Breast epithelium (tissue), 4 donors: Measurements from ENCODE around the gene GPR157. TPM values are rescaled to one million over a fixed set of nuclear protein-coding genes. Genes with fewer than 3 reads are reported as not detected.
"Not testable (repeated sequence)": the region's sequence is repeated elsewhere in the genome, so short reads cannot be mapped to it uniquely, and the experiment has no call there.

ENCODE experiments used
- DNase-seq, 2 donors: peaks; one replicate each; pipeline ENCODE4 v3.0.0-alpha.2; 2019; ENCODE audit warnings: low spot score in 2 of 2
- H3K27ac ChIP-seq, 2 donors: fragments of 200-600 bp; sonication (generic) in 1 of 2; one replicate each; pipeline ENCODE4 v1.5.1; 2016 to 2019; ENCODE audit warnings: mild to moderate bottlenecking in 1 of 2
- H3K27me3 ChIP-seq, 2 donors: fragments of 200-600 bp; sonication (generic) in 1 of 2; one replicate each; pipeline versions ENCODE4 v1.5.1 to v1.6.0; 2017 to 2019; ENCODE audit warnings: control low read depth in 1 of 2, mild to moderate bottlenecking in 1 of 2
- H3K36me3 ChIP-seq: fragments of 200-600 bp; one replicate; pipeline ENCODE4 v1.5.1; 2019
- H3K4me1 ChIP-seq, 2 donors: fragments of 200-600 bp; sonication (generic); one replicate each; pipeline ENCODE4 v1.5.1; 2016 to 2019; ENCODE audit warnings: control low read depth in 1 of 2
- H3K4me3 ChIP-seq, 3 donors: fragments of 200-600 bp; sonication (generic); 1 replicate in 2 of 3; 2 replicates in 1 of 3; pipeline ENCODE4 v1.5.1; 2016 to 2019; ENCODE audit warnings: mild to moderate bottlenecking in 3 of 3, moderate library complexity in 2 of 3
- H3K9me3 ChIP-seq, 2 donors: fragments of 200-600 bp; sonication (generic) in 1 of 2; one replicate each; pipeline ENCODE4 v1.5.1; 2016 to 2019; ENCODE audit warnings: control low read depth in 1 of 2
- POLR2A ChIP-seq: fragments of 450-650 bp; IDR thresholded peaks from one replicate; pipeline ENCODE4 v1.6.1; 2016; ENCODE audit warnings: antibody characterized with exemption, mild to moderate bottlenecking, moderate library complexity
- POLR2AphosphoS5 ChIP-seq, 3 donors: sonication (generic); formaldehyde crosslinking; IDR thresholded peaks; one replicate each; pipeline ENCODE4 v1.6.1; 2017; ENCODE audit warnings: antibody characterized with exemption in 3 of 3
- intact Hi-C: fragments of 100-400 bp; cut with DNase I; formaldehyde crosslinking; loops from one replicate; pipeline ENCODE4 v1.15.1; 2023; ENCODE audit warnings: low total_unique reads
- total RNA-seq, 3 donors: library from RNA; depleted of rRNA; stranded (reverse); fragments of >200 nt; gene quantifications; one replicate each; pipeline ENCODE4 v1.1.0, GENCODE V29; 2016
- TF ChIP-seq, protein P1 (sequence below), 3 donors: fragments of 450-650 bp; IDR thresholded peaks; one replicate each; pipeline ENCODE4 v1.5.1; 2016 to 2017; ENCODE audit warnings: antibody characterized with exemption in 3 of 3, mild to moderate bottlenecking in 3 of 3, moderate library complexity in 3 of 3

The GPR157 gene
- total RNA-seq, 3 donors from 2014 or later = 4.3 to 11.7 (median 9.2) TPM

DNA sequence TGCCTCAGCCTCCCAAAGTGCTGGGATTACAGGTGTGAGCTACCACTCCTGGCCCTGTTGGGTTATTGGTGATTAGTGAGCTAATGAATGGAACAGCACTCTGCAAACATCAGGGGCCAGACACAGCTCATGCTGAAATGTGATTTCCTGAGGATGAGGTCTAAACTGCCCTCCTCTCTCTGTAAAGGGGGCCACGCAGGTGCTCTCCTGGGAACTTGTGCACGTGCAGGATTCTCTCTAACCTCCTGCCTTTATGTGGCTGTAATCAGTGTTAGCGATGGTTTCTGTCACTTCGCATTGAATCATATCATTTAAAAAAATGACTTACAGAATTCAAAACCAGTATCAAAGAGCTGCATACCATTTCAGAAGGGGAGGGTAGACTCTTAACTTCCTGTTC, 3.6 kb downstream of the GPR157 start:
- Histone ChIP-seq H3K9me3 (no peaks in the 10 kb centered on the region), H3K4me1 (peaks cover 6 to 11% of the 10 kb centered on the region in 2 donors), H3K36me3 (no peaks in the 10 kb centered on the region), H3K27me3 (no peaks in the 10 kb centered on the region), H3K27ac (peak overlapping the region; percentile 57 to 68), H3K4me3 (no peak overlapping the region)
- intact Hi-C loops = no loop called here
- TF ChIP-seq, protein P1, sequence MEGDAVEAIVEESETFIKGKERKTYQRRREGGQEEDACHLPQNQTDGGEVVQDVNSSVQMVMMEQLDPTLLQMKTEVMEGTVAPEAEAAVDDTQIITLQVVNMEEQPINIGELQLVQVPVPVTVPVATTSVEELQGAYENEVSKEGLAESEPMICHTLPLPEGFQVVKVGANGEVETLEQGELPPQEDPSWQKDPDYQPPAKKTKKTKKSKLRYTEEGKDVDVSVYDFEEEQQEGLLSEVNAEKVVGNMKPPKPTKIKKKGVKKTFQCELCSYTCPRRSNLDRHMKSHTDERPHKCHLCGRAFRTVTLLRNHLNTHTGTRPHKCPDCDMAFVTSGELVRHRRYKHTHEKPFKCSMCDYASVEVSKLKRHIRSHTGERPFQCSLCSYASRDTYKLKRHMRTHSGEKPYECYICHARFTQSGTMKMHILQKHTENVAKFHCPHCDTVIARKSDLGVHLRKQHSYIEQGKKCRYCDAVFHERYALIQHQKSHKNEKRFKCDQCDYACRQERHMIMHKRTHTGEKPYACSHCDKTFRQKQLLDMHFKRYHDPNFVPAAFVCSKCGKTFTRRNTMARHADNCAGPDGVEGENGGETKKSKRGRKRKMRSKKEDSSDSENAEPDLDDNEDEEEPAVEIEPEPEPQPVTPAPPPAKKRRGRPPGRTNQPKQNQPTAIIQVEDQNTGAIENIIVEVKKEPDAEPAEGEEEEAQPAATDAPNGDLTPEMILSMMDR (IDR thresholded peaks at IDR 0.05) = no peak
- no peak for TF ChIP-seq POLR2A
- TF ChIP-seq POLR2AphosphoS5 (IDR thresholded peaks at IDR 0.05) = no peak
- no peak for DNase-seq

DNA sequence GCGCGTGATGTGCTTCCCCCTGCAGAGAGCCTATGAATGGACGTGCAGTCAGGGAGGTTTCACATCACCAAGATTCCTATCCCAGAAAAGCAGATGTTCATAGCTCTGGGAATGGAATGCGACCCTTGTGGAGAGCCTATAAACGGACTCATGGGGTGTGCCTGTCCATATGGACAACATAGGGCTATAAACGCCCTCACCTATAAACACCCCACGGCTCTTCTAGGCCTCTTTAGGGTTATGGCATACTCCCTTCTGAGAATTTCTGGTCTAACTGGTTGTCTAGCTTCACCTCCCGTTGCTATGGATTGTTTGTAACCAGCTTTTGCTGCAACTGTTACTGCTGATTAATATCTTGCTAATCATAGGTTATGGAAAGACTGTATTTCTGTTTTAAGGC, 4.5 kb downstream of the GPR157 start:
- H3K4me3 ChIP-seq, H3K36me3 ChIP-seq, intact Hi-C loops, H3K27me3 ChIP-seq, H3K9me3 ChIP-seq, DNase-seq: not testable (repeated sequence)
- Histone ChIP-seq H3K4me1 (peaks cover 6 to 15% of the 10 kb centered on the region in 2 donors), H3K27ac (peak overlapping the region; percentile 48 to 61)

DNA sequence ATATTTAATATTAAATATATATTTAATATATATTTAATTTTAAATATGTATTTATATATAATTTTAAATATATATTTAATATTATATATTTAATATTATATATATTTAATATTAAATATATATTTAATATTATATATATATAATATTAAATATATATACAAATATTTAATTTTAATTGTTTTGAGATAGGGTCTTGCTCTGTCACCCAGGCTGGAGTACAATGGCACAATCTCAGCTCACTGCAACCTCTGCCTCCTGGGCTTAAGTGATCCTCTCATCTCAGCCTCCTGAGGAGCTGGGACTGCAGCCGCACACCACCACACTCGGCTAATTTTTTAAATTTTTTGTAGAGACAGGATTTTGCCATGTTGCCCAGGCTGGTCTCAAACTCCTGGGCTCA, 5.2 kb downstream of the GPR157 start:
- H3K9me3 ChIP-seq, DNase-seq, H3K36me3 ChIP-seq, H3K4me3 ChIP-seq, H3K27me3 ChIP-seq, intact Hi-C loops: not testable (repeated sequence)
- H3K4me1 ChIP-seq = peaks cover 6 to 15% of the 10 kb centered on the region in 2 donors
- H3K27ac ChIP-seq = peak overlapping the region; percentile 58 to 61

DNA sequence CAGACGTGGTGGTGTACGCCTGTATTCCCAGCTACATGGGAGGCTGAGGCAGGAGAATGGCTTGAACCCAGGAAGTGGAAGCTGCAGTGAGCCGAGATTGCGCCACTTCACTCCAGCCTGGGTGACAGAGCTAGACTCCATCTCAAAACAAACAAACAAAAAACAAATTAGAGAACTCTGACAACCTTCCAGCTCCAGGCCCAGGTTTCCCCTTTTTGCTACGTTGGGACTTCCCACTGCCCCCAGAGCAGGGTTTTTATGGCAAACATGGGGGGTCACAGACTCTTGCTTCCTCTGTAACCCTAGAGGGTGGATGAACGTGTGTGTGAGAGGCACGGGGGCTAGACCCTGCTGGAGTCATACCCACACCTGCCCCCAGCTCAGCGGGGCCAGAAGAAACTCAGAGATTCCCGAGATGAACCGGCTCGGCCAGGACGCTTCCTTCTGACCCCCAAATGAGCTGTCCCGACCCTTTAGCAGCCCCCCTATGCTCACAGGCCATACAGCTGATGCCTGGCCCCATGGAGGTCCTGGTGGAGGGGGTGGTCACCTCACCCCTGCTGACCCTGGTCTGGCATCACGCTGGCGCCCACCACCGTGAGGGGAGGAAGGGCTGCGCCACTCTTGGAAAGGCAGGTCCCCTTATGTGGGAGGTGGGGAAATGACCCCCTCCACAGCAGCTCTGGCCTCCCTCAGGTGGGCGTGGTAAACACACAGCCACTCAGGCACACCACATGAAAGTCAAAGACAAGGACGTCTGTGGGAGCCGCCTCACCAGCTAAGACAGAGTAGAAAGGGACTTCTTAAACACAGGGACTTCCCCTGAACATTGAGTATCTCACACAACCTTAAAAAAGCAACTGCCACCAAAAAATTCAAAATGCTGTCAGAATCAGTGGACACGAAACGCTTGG, 7.1 kb downstream of the GPR157 start:
- Histone ChIP-seq H3K27me3 (no peaks in the 10 kb centered on the region), H3K27ac (peak overlapping the region; percentile 30 to 73)

DNA sequence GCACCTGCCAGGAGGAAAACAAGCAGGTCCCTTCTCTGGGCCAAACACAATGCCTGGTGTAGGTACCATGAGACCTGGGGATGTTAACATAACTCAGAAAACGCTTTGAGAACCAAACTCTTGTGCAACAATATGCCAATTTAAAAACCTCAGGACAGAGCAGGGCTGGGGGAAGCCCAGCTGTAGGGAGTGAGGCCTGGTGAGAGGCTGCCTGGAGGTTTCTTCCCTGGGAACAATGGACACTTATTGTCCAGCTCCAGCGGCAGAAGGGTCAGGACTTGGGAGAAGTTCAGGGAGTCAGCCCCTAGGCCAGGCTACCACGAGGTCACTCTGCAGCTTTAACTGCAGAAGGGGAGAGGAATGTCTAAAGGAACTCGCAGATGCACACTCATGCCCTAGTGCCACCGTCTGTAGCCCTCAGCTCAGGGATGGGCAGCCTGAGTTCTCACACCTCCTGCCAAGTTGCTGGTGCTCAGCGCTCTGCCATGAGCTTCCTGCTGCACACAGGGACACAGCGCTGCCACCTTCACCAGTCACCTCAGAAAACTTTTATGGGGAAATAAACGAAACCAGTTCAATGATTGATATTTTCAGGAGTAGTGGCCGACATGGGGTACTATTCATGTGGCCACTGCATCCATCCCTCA, 8.5 kb downstream of the GPR157 start:
- TF ChIP-seq POLR2AphosphoS5 (IDR thresholded peaks at IDR 0.05) (no peak), POLR2A (no peak)
- TF ChIP-seq, protein P1 (IDR thresholded peaks at IDR 0.05) = no peak
- no peak for DNase-seq
- Histone ChIP-seq H3K36me3 (no peaks in the 10 kb centered on the region), H3K27ac (peak overlapping the region; percentile 63 to 73), H3K4me3 (no peak overlapping the region), H3K27me3 (no peaks in the 10 kb centered on the region), H3K9me3 (no peaks in the 10 kb centered on the region), H3K4me1 (peaks cover 0 to 8% of the 10 kb centered on the region in 2 donors)
- intact Hi-C loops = no loop called here

More for the DNA sequence above, 7.1 kb downstream of the GPR157 start:
- no peaks in the 10 kb centered on the region for H3K36me3 ChIP-seq
- no peak for DNase-seq
- H3K4me3 ChIP-seq = no peak overlapping the region
- no peaks in the 10 kb centered on the region for H3K9me3 ChIP-seq
- intact Hi-C loops = no loop called here
- no peak for TF ChIP-seq POLR2A
- TF ChIP-seq POLR2AphosphoS5 (IDR thresholded peaks at IDR 0.05) = no peak
- TF ChIP-seq, protein P1 (IDR thresholded peaks at IDR 0.05) = no peak
- H3K4me1 ChIP-seq = peaks cover 0 to 15% of the 10 kb centered on the region in 2 donors

DNA sequence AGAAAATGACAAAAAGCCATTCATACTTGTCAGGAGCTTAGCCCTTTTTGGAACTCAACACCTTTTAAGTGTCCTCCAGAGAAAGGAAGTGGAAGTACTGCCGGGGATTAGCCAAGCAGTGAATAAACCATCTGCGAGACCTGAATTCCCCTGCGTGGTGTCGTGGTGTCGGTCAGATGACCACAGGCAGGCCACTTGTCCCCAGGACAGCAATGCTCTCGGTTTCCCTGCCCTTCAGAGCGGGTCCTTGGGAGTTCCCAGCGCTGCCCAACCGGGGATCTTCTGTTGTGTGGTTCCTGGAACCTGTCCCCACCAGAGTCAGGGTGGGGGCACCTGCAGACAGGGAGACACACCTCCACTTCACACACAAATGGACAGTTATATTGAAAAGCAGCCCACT, 9.2 kb downstream of the GPR157 start:
- Histone ChIP-seq H3K27me3 (no peaks in the 10 kb centered on the region), H3K36me3 (no peaks in the 10 kb centered on the region), H3K4me3 (no peak overlapping the region), H3K27ac (peak overlapping the region; percentile 63 to 73), H3K9me3 (no peaks in the 10 kb centered on the region), H3K4me1 (peaks cover 0 to 8% of the 10 kb centered on the region in 2 donors)
- no peak for DNase-seq
- intact Hi-C loops = no loop called here
- TF ChIP-seq POLR2A = no peak
- TF ChIP-seq, protein P1 (IDR thresholded peaks at IDR 0.05) = no peak
- no peak for TF ChIP-seq POLR2AphosphoS5 (IDR thresholded peaks at IDR 0.05)
